SK-N-SH (cell line): ENCODE measurements around the gene SETD4. TPM values are rescaled to one million over a fixed set of nuclear protein-coding genes. Genes with fewer than 3 reads are reported as not detected.

Experiments used
- CTCF ChIA-PET: fragments of 300-600, 350-600 bp; formaldehyde crosslinking; extraction: SDS; loops from one replicate; lab custom pipeline; 2021; lab: Yijun Ruan, JAX
- POLR2A ChIA-PET: fragments of 350-600 bp; sonication (Branson Sonifier 250); formaldehyde crosslinking; extraction: SDS; loops from one replicate; lab custom pipeline; 2020; ENCODE audit warnings: antibody characterized with exemption, inconsistent platforms; lab: Yijun Ruan, JAX
- DNase-seq: peaks from one replicate; pipeline ENCODE4 v3.0.0; 2012
- H2AFZ ChIP-seq: fragments of 200-600 bp; sonication (generic); 2 replicates; pipeline ENCODE4 v1.8.1; 2016; ENCODE audit warnings: antibody characterized with exemption, mild to moderate bottlenecking, low read depth
- H3F3A ChIP-seq: fragments of 200-600 bp; sonication (generic); replicated peaks from 2 replicates; pipeline ENCODE3; 2016; ENCODE audit warnings: antibody characterized with exemption, mild to moderate bottlenecking; ENCODE audit not compliant: insufficient read depth
- H3K27ac ChIP-seq, 2 experiments: fragments of 200-500 bp in 1 of 2; fragments of 200-600 bp in 1 of 2; sonication (Bioruptor generic) in 1 of 2; sonication (generic), shearing (Covaris generic) in 1 of 2; 2 replicates each; pipeline versions ENCODE4 v1.5.1 to v1.6.1; 2014 to 2016; ENCODE audit warnings: low read depth in 2 of 2, inconsistent platforms in 1 of 2, low read length in 1 of 2, mild to moderate bottlenecking in 1 of 2, mixed read lengths in 1 of 2
- H3K27me3 ChIP-seq: fragments of 200-600 bp; sonication (generic), shearing (Covaris generic); 2 replicates; pipeline ENCODE4 v1.6.1; 2016; ENCODE audit warnings: mixed run types; ENCODE audit not compliant: insufficient read depth
- H3K36me3 ChIP-seq, 2 experiments: fragments of 200-500 bp in 1 of 2; fragments of 200-600 bp in 1 of 2; sonication (Bioruptor generic) in 1 of 2; sonication (generic) in 1 of 2; replicated peaks in 1 of 2; 2 replicates each; pipeline versions ENCODE3 to v1.5.1; 2014 to 2016; ENCODE audit warnings: low read length in 1 of 2, mild to moderate bottlenecking in 1 of 2; ENCODE audit not compliant: insufficient read depth in 2 of 2, control insufficient read depth in 1 of 2
- H3K4me1 ChIP-seq, 2 experiments: fragments of 200-500 bp in 1 of 2; fragments of 200-600 bp in 1 of 2; sonication (Bioruptor generic) in 1 of 2; sonication (generic), shearing (Covaris generic) in 1 of 2; 2 replicates each; pipeline versions ENCODE4 v1.5.1 to v1.6.1; 2014 to 2016; ENCODE audit warnings: low read depth in 1 of 2, low read length in 1 of 2, mixed run types in 1 of 2; ENCODE audit not compliant: insufficient read depth in 2 of 2, control insufficient read depth in 1 of 2
- H3K4me2 ChIP-seq: fragments of 200-600 bp; sonication (generic), shearing (Covaris generic); 2 replicates; pipeline ENCODE4 v1.6.1; 2017; ENCODE audit warnings: mixed run types
- H3K4me3 ChIP-seq, 2 experiments: fragments of 200-500 bp in 1 of 2; fragments of 200-600 bp in 1 of 2; sonication (Bioruptor generic) in 1 of 2; sonication (generic), shearing (Covaris generic) in 1 of 2; 2 replicates each; pipeline versions ENCODE4 v1.5.1 to v1.8.1; 2014 to 2016; ENCODE audit warnings: low read depth in 2 of 2, inconsistent platforms in 1 of 2, low read length in 1 of 2, mild to moderate bottlenecking in 1 of 2, mixed read lengths in 1 of 2, moderate library complexity in 1 of 2
- H3K79me2 ChIP-seq: fragments of 200-600 bp; sonication (generic); 2 replicates; pipeline ENCODE4 v1.8.1; 2017; ENCODE audit warnings: mild to moderate bottlenecking; ENCODE audit not compliant: insufficient read depth
- H3K9ac ChIP-seq: fragments of 200-600 bp; sonication (generic); 2 replicates; pipeline ENCODE4 v1.6.1; 2017; ENCODE audit warnings: mixed run types
- H3K9me2 ChIP-seq: fragments of 200-600 bp; sonication (generic); 2 replicates; pipeline ENCODE4 v1.6.1; 2017; ENCODE audit warnings: mixed run types
- H3K9me3 ChIP-seq: fragments of 200-600 bp; sonication (generic); 2 replicates; pipeline ENCODE4 v1.6.1; 2017; ENCODE audit warnings: mixed run types, mild to moderate bottlenecking, moderate library complexity
- H4K20me1 ChIP-seq: fragments of 200-600 bp; sonication (generic); 2 replicates; pipeline ENCODE4 v1.6.1; 2017; ENCODE audit warnings: mild to moderate bottlenecking, mixed run types; ENCODE audit not compliant: insufficient read depth
- EP300 ChIP-seq, 2 experiments: IDR thresholded peaks; 2 replicates each; pipeline versions ENCODE4 v1.4.0 to v1.6.1; 2012; ENCODE audit warnings: borderline replicate concordance in 1 of 2, low read depth in 1 of 2, low read length in 1 of 2
- FOSL2 ChIP-seq: IDR thresholded peaks from 2 replicates; pipeline ENCODE4 v1.4.0; 2012; ENCODE audit warnings: low read depth, mild to moderate bottlenecking, moderate library complexity, borderline replicate concordance
- FOXJ3 ChIP-seq: sonication (generic); formaldehyde crosslinking; IDR thresholded peaks from 2 replicates; pipeline ENCODE4 v1.5.1; 2020; ENCODE audit warnings: mild to moderate bottlenecking, missing genetic modification reagents
- GATA2 ChIP-seq: sonication (generic); formaldehyde crosslinking; IDR thresholded peaks from 2 replicates; pipeline ENCODE4 v1.5.0; 2020; ENCODE audit warnings: mild to moderate bottlenecking, missing genetic modification reagents
- JUND ChIP-seq: IDR thresholded peaks from 2 replicates; pipeline ENCODE4 v1.4.0; 2012
- MEF2A ChIP-seq: IDR thresholded peaks from 2 replicates; pipeline ENCODE4 v1.4.0; 2012; ENCODE audit warnings: low read depth, borderline replicate concordance
- MXI1 ChIP-seq: IDR thresholded peaks from 2 replicates; pipeline ENCODE4 v1.6.1; 2012; ENCODE audit warnings: mild to moderate bottlenecking, low read depth, low read length, improper control_type of control experiment
- NFIC ChIP-seq: IDR thresholded peaks from 2 replicates; pipeline ENCODE4 v1.4.0; 2012; ENCODE audit warnings: borderline replicate concordance
- NRF1 ChIP-seq: IDR thresholded peaks from 2 replicates; pipeline ENCODE4 v1.6.1; 2012; ENCODE audit warnings: low read depth, mild to moderate bottlenecking, low read length
- PBX3 ChIP-seq: IDR thresholded peaks from 2 replicates; pipeline ENCODE4; 2012
- RCOR1 ChIP-seq: fragments of 150-350 bp; IDR thresholded peaks from 2 replicates; pipeline ENCODE4 v1.6.1; 2017; ENCODE audit warnings: antibody characterized with exemption, low read length
- SMC3 ChIP-seq: IDR thresholded peaks from 2 replicates; pipeline ENCODE4 v1.6.1; 2012; ENCODE audit warnings: low read depth, low read length, improper control_type of control experiment
- TAF1 ChIP-seq: IDR thresholded peaks from 2 replicates; pipeline ENCODE4 v1.6.1; 2012; ENCODE audit warnings: low read depth, mild to moderate bottlenecking, low read length, moderate library complexity, borderline replicate concordance
- TCF12 ChIP-seq: IDR thresholded peaks from 2 replicates; pipeline ENCODE4 v1.4.0; 2012
- ZBTB33 ChIP-seq: IDR thresholded peaks from 2 replicates; pipeline ENCODE4 v1.4.0; 2012; ENCODE audit warnings: low read depth, borderline replicate concordance
- WGBS: methylation state at CpG from one replicate; pipeline ENCODE4 v1.1.6; 2017; ENCODE audit warnings: low lambda C conversion rate; 5-methylcytosine and 5-hydroxymethylcytosine counted together
- polyA plus RNA-seq, 3 experiments: library from polyadenylated mRNA; depleted of rRNA; stranded (reverse); fragments of >200 nt; gene quantifications; 2 replicates each; pipeline ENCODE4 v1.2.3, GENCODE V29; 2012
- TF ChIP-seq, protein P1 (sequence below): fragments of 200-600 bp; sonication (generic); IDR thresholded peaks from 2 replicates; pipeline ENCODE4 v1.6.1; 2017; ENCODE audit warnings: antibody characterized with exemption, mild to moderate bottlenecking, moderate library complexity
- TF ChIP-seq, protein P2 (sequence below): fragments of 150-350 bp; IDR thresholded peaks from 2 replicates; pipeline ENCODE4 v1.6.1; 2016; ENCODE audit warnings: mild to moderate bottlenecking, low read depth, low read length
- TF ChIP-seq, protein P3 (sequence below): IDR thresholded peaks from 2 replicates; pipeline ENCODE4 v1.4.0; 2012; ENCODE audit warnings: low read depth, borderline replicate concordance

Gene SETD4
- polyA plus RNA-seq, 1 of the 3 experiments (the other 2 are of a cell fraction): 15.9 TPM

- TF ChIP-seq, protein P1, sequence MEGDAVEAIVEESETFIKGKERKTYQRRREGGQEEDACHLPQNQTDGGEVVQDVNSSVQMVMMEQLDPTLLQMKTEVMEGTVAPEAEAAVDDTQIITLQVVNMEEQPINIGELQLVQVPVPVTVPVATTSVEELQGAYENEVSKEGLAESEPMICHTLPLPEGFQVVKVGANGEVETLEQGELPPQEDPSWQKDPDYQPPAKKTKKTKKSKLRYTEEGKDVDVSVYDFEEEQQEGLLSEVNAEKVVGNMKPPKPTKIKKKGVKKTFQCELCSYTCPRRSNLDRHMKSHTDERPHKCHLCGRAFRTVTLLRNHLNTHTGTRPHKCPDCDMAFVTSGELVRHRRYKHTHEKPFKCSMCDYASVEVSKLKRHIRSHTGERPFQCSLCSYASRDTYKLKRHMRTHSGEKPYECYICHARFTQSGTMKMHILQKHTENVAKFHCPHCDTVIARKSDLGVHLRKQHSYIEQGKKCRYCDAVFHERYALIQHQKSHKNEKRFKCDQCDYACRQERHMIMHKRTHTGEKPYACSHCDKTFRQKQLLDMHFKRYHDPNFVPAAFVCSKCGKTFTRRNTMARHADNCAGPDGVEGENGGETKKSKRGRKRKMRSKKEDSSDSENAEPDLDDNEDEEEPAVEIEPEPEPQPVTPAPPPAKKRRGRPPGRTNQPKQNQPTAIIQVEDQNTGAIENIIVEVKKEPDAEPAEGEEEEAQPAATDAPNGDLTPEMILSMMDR: no peak
- TF ChIP-seq NRF1: no peak
- no peak for TF ChIP-seq RCOR1
- TF ChIP-seq TAF1: no peak
- TF ChIP-seq FOXJ3 (CRISPR knock-in tag): no peak
These were observed 12.0 kb downstream of the SETD4 start (continued) for GRCh38 chr21:36048357-36048756.

DNA sequence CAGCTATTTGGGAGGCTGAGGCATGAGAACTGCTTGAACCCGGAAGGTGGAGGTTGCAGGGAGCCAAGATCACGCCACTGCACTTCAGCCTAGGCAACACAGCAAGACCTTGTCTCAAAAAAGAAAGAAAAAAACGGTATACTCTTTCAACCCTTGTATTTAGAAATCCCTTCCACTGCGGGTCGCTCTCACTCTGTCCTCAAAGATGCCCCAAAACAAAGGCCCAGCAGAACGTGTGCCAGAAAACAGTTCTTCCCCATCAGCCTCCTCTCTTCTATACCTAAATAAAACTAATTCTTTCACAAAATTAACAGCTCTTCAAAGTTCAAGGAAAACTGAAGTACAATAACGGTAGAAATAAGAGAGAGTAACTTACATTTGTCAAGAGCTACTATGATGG lies 13.2 kb downstream of the SETD4 start:
- no peak overlapping the region for H3K4me2 ChIP-seq
- no peaks in the 10 kb centered on the region for H3K79me2 ChIP-seq
- no peak for DNase-seq
- no peak overlapping the region for H3K4me3 ChIP-seq
- no peak overlapping the region for H2AFZ ChIP-seq
- no peaks in the 10 kb centered on the region for H4K20me1 ChIP-seq
- no peaks in the 10 kb centered on the region for H3K9me3 ChIP-seq
- no peak overlapping the region for H3K9ac ChIP-seq
- H3K27me3 ChIP-seq: no peaks in the 10 kb centered on the region
- H3K9me2 ChIP-seq: no peaks in the 10 kb centered on the region
- WGBS: 81% methylated on average over 7 of the region's 7 CpGs
- no peaks in the 10 kb centered on the region for H3K4me1 ChIP-seq
- H3F3A ChIP-seq: no peaks in the 10 kb centered on the region
- no peak for TF ChIP-seq EP300 (IDR thresholded peaks at IDR 0.05; ENCODE audit: borderline replicate concordance in 1 of 2, low read depth in 1 of 2, low read length in 1 of 2)
- no peak for TF ChIP-seq FOSL2
- no peak for TF ChIP-seq JUND
- TF ChIP-seq, protein P2, sequence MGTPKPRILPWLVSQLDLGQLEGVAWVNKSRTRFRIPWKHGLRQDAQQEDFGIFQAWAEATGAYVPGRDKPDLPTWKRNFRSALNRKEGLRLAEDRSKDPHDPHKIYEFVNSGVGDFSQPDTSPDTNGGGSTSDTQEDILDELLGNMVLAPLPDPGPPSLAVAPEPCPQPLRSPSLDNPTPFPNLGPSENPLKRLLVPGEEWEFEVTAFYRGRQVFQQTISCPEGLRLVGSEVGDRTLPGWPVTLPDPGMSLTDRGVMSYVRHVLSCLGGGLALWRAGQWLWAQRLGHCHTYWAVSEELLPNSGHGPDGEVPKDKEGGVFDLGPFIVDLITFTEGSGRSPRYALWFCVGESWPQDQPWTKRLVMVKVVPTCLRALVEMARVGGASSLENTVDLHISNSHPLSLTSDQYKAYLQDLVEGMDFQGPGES: no peak
- TF ChIP-seq PBX3: no peak
- TF ChIP-seq SMC3: no peak
- no peak for TF ChIP-seq NFIC
- TF ChIP-seq MXI1: no peak
- no peak for TF ChIP-seq MEF2A
- no peak for TF ChIP-seq ZBTB33
- TF ChIP-seq GATA2 (CRISPR knock-in tag): no peak
- no peak for TF ChIP-seq FOXJ3 (CRISPR knock-in tag)
- no peak for TF ChIP-seq TAF1
- TF ChIP-seq TCF12: no peak
- TF ChIP-seq, protein P3, sequence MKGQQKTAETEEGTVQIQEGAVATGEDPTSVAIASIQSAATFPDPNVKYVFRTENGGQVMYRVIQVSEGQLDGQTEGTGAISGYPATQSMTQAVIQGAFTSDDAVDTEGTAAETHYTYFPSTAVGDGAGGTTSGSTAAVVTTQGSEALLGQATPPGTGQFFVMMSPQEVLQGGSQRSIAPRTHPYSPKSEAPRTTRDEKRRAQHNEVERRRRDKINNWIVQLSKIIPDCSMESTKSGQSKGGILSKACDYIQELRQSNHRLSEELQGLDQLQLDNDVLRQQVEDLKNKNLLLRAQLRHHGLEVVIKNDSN: no peak
- TF ChIP-seq, all 33 proteins: peak for 0
- peaks cover 68 to 78% of the 10 kb centered on the region in 2 experiments for H3K36me3 ChIP-seq
- ChIA-PET CTCF (no interaction called here), POLR2A (no interaction called here)
- H3K27ac ChIP-seq: no peak overlapping the region
